Measurements from ENCODE around the gene APOL1. TPM values are rescaled to one million over a fixed set of nuclear protein-coding genes. Genes with fewer than 3 reads are reported as not detected.
A peak's percentile ranks its signal among the peaks of the same experiment; 100 is the strongest.

The APOL1 gene
- total and polyA plus RNA-seq, 9 of the 15 experiments (the other 6 are each of a cell fraction or from before 2014, with no cell fraction given) = 2.5 to 9.7 (median 5.6) TPM

DNA sequence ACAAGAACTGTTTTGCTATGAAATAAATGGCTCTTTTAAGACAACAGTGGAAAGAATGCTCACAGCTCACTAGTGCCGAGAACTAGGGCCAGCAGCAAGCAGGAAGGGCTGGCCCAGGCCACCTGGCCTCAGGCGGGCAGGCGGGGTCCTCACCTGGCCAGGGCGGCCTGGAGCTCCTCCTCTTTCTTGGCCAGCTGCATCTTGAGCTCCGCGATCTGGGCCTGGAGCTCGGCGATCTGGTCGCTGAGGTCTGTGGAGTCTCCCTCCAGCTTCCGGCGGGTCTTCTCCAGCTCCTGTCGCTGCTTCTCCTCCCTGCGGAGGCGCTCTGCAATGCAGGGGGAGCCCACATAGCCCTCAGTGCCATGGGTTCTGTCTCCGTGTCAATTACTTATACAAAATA, 43.8 kb downstream of the APOL1 start:
- no peak overlapping the region for H2AFZ ChIP-seq (ENCODE audit: low read depth, low read length)
- no peaks in the 10 kb centered on the region for H3K79me2 ChIP-seq (ENCODE audit: control insufficient read depth, insufficient read depth, low read length)
- 98% methylated on average over 4 of the region's 15 CpGs for WGBS (ENCODE audit: insufficient coverage, low coverage, missing lambda C conversion rate)
- no peaks in the 10 kb centered on the region for H3K27me3 ChIP-seq (ENCODE audit: control insufficient read depth in 2 of 2, insufficient read depth in 2 of 2, low read length in 2 of 2)
- H3K9me1 ChIP-seq (ENCODE audit: control insufficient read depth, insufficient read depth, low read length) = no peaks in the 10 kb centered on the region
- TF ChIP-seq, protein P1, sequence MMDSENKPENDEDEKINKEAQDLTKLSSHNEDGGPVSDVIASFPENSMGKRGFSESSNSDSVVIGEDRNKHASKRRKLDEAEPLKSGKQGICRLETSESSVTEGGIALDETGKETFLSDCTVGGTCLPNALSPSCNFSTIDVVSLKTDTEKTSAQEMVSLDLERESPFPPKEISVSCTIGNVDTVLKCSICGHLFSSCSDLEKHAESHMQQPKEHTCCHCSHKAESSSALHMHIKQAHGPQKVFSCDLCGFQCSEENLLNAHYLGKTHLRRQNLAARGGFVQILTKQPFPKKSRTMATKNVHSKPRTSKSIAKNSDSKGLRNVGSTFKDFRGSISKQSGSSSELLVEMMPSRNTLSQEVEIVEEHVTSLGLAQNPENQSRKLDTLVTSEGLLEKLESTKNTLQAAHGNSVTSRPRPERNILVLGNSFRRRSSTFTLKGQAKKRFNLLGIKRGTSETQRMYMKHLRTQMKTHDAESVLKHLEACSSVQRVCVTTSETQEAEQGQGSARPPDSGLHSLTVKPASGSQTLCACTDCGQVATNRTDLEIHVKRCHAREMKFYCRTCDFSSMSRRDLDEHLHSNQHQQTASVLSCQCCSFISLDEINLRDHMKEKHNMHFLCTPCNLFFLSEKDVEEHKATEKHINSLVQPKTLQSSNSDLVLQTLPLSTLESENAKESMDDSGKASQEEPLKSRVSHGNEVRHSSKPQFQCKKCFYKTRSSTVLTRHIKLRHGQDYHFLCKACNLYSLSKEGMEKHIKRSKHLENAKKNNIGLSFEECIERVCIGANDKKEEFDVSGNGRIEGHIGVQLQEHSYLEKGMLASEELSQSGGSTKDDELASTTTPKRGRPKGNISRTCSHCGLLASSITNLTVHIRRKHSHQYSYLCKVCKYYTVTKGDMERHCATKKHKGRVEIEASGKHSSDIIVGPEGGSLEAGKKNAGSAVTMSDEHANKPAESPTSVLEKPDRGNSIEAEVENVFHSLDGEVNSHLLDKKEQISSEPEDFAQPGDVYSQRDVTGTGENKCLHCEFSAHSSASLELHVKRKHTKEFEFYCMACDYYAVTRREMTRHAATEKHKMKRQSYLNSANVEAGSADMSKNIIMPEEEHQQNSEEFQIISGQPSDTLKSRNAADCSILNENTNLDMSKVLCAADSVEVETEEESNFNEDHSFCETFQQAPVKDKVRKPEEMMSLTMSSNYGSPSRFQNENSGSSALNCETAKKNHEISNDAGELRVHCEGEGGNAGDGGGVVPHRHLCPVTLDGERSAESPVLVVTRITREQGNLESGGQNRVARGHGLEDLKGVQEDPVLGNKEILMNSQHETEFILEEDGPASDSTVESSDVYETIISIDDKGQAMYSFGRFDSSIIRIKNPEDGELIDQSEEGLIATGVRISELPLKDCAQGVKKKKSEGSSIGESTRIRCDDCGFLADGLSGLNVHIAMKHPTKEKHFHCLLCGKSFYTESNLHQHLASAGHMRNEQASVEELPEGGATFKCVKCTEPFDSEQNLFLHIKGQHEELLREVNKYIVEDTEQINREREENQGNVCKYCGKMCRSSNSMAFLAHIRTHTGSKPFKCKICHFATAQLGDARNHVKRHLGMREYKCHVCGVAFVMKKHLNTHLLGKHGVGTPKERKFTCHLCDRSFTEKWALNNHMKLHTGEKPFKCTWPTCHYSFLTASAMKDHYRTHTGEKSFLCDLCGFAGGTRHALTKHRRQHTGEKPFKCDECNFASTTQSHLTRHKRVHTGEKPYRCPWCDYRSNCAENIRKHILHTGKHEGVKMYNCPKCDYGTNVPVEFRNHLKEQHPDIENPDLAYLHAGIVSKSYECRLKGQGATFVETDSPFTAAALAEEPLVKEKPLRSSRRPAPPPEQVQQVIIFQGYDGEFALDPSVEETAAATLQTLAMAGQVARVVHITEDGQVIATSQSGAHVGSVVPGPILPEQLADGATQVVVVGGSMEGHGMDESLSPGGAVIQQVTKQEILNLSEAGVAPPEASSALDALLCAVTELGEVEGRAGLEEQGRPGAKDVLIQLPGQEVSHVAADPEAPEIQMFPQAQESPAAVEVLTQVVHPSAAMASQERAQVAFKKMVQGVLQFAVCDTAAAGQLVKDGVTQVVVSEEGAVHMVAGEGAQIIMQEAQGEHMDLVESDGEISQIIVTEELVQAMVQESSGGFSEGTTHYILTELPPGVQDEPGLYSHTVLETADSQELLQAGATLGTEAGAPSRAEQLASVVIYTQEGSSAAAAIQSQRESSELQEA (IDR thresholded peaks at IDR 0.05; ENCODE audit: low read depth) = no peak
- TF ChIP-seq, protein P2, sequence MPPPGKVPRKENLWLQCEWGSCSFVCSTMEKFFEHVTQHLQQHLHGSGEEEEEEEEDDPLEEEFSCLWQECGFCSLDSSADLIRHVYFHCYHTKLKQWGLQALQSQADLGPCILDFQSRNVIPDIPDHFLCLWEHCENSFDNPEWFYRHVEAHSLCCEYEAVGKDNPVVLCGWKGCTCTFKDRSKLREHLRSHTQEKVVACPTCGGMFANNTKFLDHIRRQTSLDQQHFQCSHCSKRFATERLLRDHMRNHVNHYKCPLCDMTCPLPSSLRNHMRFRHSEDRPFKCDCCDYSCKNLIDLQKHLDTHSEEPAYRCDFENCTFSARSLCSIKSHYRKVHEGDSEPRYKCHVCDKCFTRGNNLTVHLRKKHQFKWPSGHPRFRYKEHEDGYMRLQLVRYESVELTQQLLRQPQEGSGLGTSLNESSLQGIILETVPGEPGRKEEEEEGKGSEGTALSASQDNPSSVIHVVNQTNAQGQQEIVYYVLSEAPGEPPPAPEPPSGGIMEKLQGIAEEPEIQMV (tag; conservative IDR thresholded peaks at IDR 0.05; ENCODE audit: low read depth) = no peak
- TF ChIP-seq POLR2G (IDR thresholded peaks at IDR 0.05; ENCODE audit: low read depth, low read length) (peak; percentile 40; the same call in 1 of the 2 replicates), RBBP5 (IDR thresholded peaks at IDR 0.05; ENCODE audit: borderline replicate concordance, insufficient read depth, low read length, poor library complexity, severe bottlenecking) (no peak)
- no peak overlapping the region for H3K4me2 ChIP-seq (ENCODE audit: insufficient read depth, low read length)
- no peak for FAIRE-seq
- ChIA-PET CTCF (ENCODE audit: low intra/inter-chr PET ratio) (no interaction called here), POLR2A (no interaction called here)
- H3K9me3 ChIP-seq (replicated peaks; ENCODE audit: control insufficient read depth, insufficient read depth, low read depth, low read length) = no peaks in the 10 kb centered on the region
- no peak overlapping the region; a peak in 1 of 4 replicates for H3K9ac ChIP-seq (ENCODE audit: insufficient read depth in 1 of 2, low read depth in 2 of 2, low read length in 2 of 2)
- BruUV-seq (replicated peaks) = no TSS peak
- intact Hi-C loops (cut with micrococcal nuclease) = no loop called here
- in situ Hi-C loops (cut with MboI) = loop anchor here (5.0 kb wide), 1 partner anchor 171 kb away; no protein-coding TSS in a partner anchor
- DNase-seq (ENCODE audit: extremely low read depth in 1 of 4, low spot score in 3 of 4) = no peak
- H3K36me3 ChIP-seq (ENCODE audit: control insufficient read depth, insufficient read depth, low read length) = peaks cover 95% of the 10 kb centered on the region; the same call in 2 of the 3 replicates
- ATAC-seq = no peak
- H3K27ac ChIP-seq (ENCODE audit: extremely low read depth, low read depth, low read length) = no peak overlapping the region
- no peaks in the 10 kb centered on the region; the same call in 1 of the 2 replicates for H4K20me1 ChIP-seq (replicated peaks; ENCODE audit: control insufficient read depth, insufficient read depth, low read length)
- no peak overlapping the region for H3K4me3 ChIP-seq
- peaks cover 0 to 7% of the 10 kb centered on the region in 2 experiments; a peak in 1 of 5 replicates for H3K4me1 ChIP-seq (replicated peaks in 1 of 2; ENCODE audit: control insufficient read depth in 2 of 2, insufficient read depth in 2 of 2, low read length in 2 of 2)

Data from K562 (cell line).